ENCODE data around the gene CACFD1.

CACFD1 gene

GRCh38 chr9:133433351-133433843 is 26.4 kb upstream of the CACFD1 start:
- TF ChIP-seq CSDC2 (CRISPR knock-in tag; IDR thresholded peaks at IDR 0.05) (no peak), ESRRG (CRISPR knock-in tag; IDR thresholded peaks at IDR 0.05) (no peak), ARNTL (CRISPR knock-in tag; IDR thresholded peaks at IDR 0.05; ENCODE audit: borderline replicate concordance, low read depth) (no peak), OSR1 (CRISPR knock-in tag; IDR thresholded peaks at IDR 0.05) (no peak), ZC3H10 (CRISPR knock-in tag; IDR thresholded peaks at IDR 0.05) (no peak), TSHZ2 (CRISPR knock-in tag; IDR thresholded peaks at IDR 0.05) (no peak), TCF4 (CRISPR knock-in tag; IDR thresholded peaks at IDR 0.05; ENCODE audit: borderline replicate concordance) (no peak), CREB5 (CRISPR knock-in tag; IDR thresholded peaks at IDR 0.05; ENCODE audit: low read depth) (no peak), ISL1 (CRISPR knock-in tag; IDR thresholded peaks at IDR 0.05) (no peak)
- ATAC-seq, result no peak

GRCh38 chr9:133436681-133437080 is 23.1 kb upstream of the CACFD1 start:
- ATAC-seq, result no peak
- TF ChIP-seq ISL1 (CRISPR knock-in tag; IDR thresholded peaks at IDR 0.05) (no peak), RARB (CRISPR knock-in tag; IDR thresholded peaks at IDR 0.05) (no peak), ZFP3 (CRISPR knock-in tag; IDR thresholded peaks at IDR 0.05) (no peak), CSRNP3 (CRISPR knock-in tag; IDR thresholded peaks at IDR 0.05) (no peak), POU6F1 (CRISPR knock-in tag; IDR thresholded peaks at IDR 0.05; ENCODE audit: borderline replicate concordance, low read depth) (no peak), ZNF565 (CRISPR knock-in tag; conservative IDR thresholded peaks at IDR 0.05; ENCODE audit: low read depth) (no peak), ARNTL (CRISPR knock-in tag; IDR thresholded peaks at IDR 0.05; ENCODE audit: borderline replicate concordance, low read depth) (no peak), TCF4 (CRISPR knock-in tag; IDR thresholded peaks at IDR 0.05; ENCODE audit: borderline replicate concordance) (no peak), PPARA (CRISPR knock-in tag; IDR thresholded peaks at IDR 0.05; ENCODE audit: borderline replicate concordance) (no peak), CSDC2 (CRISPR knock-in tag; IDR thresholded peaks at IDR 0.05) (no peak)

GRCh38 chr9:133437753-133438531 is 21.8 kb upstream of the CACFD1 start:
- no peak for ATAC-seq
- TF ChIP-seq ZFP3 (CRISPR knock-in tag; IDR thresholded peaks at IDR 0.05) (no peak), ZNF565 (CRISPR knock-in tag; conservative IDR thresholded peaks at IDR 0.05; ENCODE audit: low read depth) (no peak)

- ATAC-seq, result no peak
- no peak for TF ChIP-seq OSR1 (CRISPR knock-in tag; IDR thresholded peaks at IDR 0.05)
- no peak for TF ChIP-seq CSDC2 (CRISPR knock-in tag; IDR thresholded peaks at IDR 0.05)
- no peak for TF ChIP-seq GLIS3 (CRISPR knock-in tag; IDR thresholded peaks at IDR 0.05)
- no peak for TF ChIP-seq PPARA (CRISPR knock-in tag; IDR thresholded peaks at IDR 0.05; ENCODE audit: borderline replicate concordance)
- no peak for TF ChIP-seq TSHZ2 (CRISPR knock-in tag; IDR thresholded peaks at IDR 0.05)
- no peak for TF ChIP-seq ISL1 (CRISPR knock-in tag; IDR thresholded peaks at IDR 0.05)
- no peak for TF ChIP-seq POU6F1 (CRISPR knock-in tag; IDR thresholded peaks at IDR 0.05; ENCODE audit: borderline replicate concordance, low read depth)
- TF ChIP-seq RARB (CRISPR knock-in tag; IDR thresholded peaks at IDR 0.05), result no peak
These were observed 20.4 kb upstream of the CACFD1 start for GRCh38 chr9:133439337-133439736.

All from SK-N-SH treated with all-trans-retinoic acid at 6 μM for 48 hours (cell line).